ENCODE results near the gene MAN2A1.

- peak; percentile 66 for TF ChIP-seq CTCF (IDR thresholded peaks at IDR 0.05)
- no peak for TF ChIP-seq POLR2AphosphoS5 (IDR thresholded peaks at IDR 0.05; ENCODE audit: low read depth, low read length)
- no peak for TF ChIP-seq REST (IDR thresholded peaks at IDR 0.05; ENCODE audit: insufficient read depth in 1 of 2, low read depth in 2 of 2, low read length in 1 of 2)
- no peak for TF ChIP-seq SIN3A (IDR thresholded peaks at IDR 0.05; ENCODE audit: borderline replicate concordance, insufficient read depth, low read depth, low read length)
- no peak for TF ChIP-seq TCF7L2 (IDR thresholded peaks at IDR 0.05; ENCODE audit: low read depth, low read length)
Measured at GRCh38 chr5:109688630-109688969, 1.1 kb upstream of the MAN2A1 start.

All from Panc1 (cell line).